Fibroblast of the conjunctiva (primary cell): ENCODE results near the gene ROPN1.
"Not testable (repeated sequence)": the region's sequence is repeated elsewhere in the genome, so short reads cannot be mapped to it uniquely, and the experiment has no call there.

ENCODE experiments used
- DNase-seq: peaks from one replicate; pipeline ENCODE4 v3.0.0-alpha.2; 2010; ENCODE audit warnings: low read depth

Gene ROPN1

DNA sequence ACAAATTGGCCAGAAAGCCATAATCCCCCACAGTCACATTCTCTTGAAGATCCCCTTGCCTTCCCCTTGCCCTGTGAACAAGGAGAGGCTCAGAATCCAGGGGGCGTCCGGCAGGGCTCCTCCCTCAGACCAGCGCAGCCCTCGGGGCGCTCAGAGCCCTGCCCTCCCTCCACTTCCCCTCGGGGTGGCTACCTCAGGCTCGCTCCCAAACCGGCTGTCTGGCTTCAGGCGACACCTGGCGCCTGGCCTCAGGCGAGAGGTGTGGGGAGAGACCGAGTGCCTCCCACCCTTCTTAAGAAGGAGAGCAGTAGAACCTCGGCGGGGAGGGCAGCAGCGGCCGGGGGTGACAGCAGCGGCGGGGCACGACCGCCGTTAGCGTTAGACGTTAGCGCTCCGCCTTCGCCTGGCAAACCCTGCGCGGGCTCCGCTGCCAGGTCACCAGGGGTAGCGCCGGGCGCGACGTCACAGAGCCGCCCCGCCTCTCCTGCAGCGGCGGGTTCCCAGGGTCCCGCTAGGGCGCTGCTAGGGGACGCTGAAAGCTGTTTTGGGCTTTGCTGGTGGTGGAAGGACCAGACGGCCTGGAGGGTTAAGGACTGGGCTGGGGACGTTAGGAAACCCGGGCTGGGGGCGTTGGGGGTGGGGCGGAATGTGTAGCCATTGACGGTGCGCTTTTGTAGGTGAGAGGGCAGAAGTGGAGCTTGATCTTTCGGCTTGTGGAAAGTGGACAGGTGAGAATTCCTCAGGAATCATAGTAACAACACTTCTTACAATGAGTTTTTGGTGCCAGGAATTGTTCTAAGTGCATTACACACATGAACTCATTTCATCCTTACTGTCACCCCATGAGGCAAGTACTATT is at the start of gene ROPN1:
Gene ROPN1 (minus strand): TSS at position 395 of the 859 bp plus-strand sequence. CDS start 11,643 bp downstream, outside the sequence.
- not testable (repeated sequence) for DNase-seq

DNA sequence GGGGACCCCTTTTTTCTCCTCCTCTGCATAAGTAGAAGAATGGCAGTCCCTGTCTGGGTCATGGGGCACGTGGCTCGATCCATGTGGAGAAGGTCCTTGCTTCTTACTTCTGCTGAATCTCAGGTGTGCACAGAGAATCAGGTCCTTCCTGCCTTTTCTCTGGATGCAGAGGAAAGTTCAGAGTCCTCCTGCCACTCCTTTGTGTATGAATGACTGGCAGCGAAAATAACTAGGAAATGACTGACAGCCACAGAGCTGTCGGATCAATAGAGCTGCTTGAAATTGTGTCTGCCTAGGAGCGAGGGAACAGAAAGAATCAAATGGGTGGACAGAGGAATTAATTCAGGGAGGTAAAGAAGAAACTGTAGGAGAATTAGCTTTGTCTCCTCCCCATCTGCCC is 49.6 kb upstream of the ROPN1 start:
- no peak for DNase-seq

DNA sequence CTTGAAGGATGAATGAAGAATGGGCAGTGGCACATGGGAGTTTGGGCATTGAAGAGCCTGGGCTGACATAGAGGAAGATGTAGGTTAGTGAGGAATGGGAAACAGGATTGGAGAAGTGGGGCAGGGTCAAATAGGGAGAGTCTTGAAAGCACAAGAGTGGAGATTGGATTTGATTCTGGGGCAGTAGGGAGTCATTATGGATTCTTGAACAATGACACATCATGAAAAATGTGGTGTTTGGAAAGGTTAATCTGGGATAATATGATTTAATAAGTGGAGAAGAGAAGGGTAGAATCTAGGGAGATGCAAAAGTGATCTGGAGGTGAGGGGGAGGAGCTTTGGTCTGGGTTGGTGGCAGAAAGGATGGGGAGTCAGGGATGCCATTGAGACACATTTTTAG is 45.4 kb upstream of the ROPN1 start:
- no peak for DNase-seq

DNA sequence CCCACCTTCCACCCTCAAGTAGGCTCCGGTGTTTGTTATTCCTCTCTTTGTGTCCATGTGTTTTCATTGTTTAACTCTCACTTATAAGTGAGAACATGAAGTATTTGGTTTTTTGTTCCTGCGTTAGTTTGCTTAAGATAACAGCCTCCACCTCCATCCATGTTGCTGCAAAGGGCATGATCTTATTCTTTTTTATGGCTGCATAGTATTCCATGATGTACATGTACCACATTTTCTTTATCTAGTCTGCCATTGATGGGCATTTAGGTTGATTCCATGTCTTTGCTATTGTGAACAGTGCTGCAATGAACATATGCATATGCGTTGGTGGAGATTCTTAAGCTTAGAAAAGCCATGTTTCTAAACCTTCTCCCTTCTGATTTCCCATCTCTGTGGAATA is 44.3 kb upstream of the ROPN1 start:
- not testable (repeated sequence) for DNase-seq

DNA sequence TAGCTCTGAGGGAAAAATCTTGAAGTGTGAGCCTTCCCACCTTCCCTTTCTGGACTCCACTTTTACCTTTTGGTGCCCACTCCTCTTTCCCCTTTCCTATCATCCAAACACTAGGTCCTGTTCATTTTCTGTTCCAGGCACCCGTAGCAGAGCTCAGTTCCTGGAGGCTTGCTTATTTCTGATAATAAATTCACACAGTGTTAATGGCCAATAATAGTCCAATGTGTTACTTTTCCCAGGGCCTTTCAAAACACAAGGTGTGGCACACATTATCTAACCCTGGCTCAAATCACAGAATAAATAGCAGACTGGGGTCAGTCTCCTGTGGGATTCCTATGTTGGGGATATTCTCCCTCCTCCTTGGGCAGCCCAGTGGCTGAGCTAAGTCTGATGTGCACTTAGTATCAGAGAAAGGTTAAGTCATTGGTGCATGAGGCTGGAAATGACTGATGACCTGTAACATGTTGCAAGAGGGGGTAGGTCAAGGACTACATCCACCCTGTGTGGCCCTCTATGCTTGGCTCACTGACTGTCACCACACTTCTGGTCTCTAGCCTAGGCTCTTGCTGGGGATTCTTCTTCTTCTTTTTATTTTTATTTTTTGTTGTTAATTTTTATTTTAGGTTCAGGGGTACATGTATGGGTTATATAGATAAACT is 43.7 kb upstream of the ROPN1 start:
- no peak for DNase-seq

- DNase-seq, result no peak
Measured at GRCh38 chr3:124034844-124035152, 42.9 kb upstream of the ROPN1 start.

GRCh38 chr3:124034016-124034843 is 42.3 kb upstream of the ROPN1 start:
- DNase-seq, result no peak

DNA sequence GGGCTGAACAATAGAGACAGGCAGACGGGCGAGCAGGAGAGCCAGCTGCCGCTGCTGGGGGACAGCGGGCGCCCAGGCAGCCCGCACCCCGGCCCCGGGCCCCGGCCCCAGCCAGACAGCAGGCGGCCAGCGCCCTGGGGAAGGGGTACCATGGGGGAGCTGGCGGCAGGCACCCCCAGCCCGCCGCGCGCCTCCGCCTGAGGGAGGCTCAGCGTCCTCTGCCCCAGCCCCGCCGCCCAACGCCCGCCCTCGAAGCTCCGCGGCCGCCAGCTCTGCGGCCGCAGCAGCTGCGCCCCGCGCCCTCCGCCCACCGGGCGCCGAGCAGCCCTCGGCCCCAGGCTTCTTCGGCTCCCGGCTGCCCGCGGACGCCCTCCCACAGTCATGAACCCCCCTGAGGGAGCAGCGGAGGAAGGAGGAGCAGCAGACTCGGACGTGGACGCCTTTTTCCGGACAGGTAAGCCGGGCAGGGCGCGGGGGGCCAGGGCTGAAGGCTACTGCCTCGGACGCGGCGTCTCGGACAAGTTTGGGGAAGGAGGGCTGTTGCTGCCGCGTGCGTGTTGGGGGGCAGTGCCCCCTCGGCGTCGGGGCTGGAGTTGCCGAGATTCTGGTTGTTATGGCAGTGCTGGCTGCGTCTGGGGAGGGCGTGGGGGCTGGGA is 41.6 kb upstream of the ROPN1 start, which contains the start of gene KALRN:
Gene KALRN (plus strand): TSS at position 10 of the 656 bp plus-strand sequence.
- no peak for DNase-seq

DNA sequence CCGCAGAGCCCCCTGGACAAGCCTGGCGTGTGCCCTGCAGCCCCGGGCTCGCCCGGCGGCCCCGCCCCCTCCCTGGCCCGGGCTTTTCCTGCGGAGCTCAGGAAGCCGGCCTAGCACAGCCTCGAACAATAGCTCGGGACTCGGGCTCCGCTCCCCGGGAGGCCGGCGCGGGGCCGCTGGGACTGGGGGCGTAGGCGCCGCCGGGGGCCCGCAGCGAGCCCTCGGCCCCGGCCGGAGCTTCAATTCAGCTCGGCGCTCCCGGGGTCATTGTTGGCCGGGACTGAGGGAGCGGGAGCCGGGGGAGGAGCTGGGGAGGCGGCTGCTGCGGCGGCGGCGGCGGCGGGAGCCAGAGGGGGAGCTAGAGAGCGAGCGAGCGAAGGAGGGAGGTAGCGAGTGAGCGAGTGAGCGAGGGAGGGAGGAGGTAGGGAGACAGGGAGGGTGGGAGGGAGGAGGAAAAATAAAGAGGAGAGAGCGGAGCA is 41.0 kb upstream of the ROPN1 start:
- DNase-seq, result peak; percentile 49

GRCh38 chr3:124032311-124032880 is 40.5 kb upstream of the ROPN1 start:
- no peak for DNase-seq

GRCh38 chr3:124026516-124026915 is 34.6 kb upstream of the ROPN1 start:
- no peak for DNase-seq

- DNase-seq, result not testable (repeated sequence)
Measured at GRCh38 chr3:124023531-124023930, 31.6 kb upstream of the ROPN1 start.

GRCh38 chr3:124019291-124019690 is 27.4 kb upstream of the ROPN1 start:
- no peak for DNase-seq

DNA sequence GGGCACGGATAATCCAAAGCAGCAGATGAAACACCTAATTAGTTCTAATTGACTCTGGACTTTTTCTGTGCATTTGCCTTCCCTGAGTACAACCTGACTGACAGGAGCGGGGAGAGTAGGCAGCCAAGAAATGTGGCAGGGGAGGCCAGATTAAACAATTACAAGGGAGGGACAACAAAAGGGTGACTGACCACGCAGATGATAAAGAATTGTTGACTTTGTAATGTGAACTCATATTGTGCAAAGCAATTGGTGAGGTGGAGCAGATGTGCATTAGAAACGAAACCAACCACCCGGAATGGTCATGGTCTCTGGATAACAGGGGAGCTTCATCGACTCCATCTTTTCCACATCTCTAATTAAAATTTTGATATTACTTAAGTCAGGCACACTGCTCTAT is 25.6 kb upstream of the ROPN1 start:
- not testable (repeated sequence) for DNase-seq

- not testable (repeated sequence) for DNase-seq
Measured at GRCh38 chr3:124016483-124016882, 24.6 kb upstream of the ROPN1 start.

- no peak for DNase-seq
Measured at GRCh38 chr3:124014366-124014942, 22.5 kb upstream of the ROPN1 start.

DNA sequence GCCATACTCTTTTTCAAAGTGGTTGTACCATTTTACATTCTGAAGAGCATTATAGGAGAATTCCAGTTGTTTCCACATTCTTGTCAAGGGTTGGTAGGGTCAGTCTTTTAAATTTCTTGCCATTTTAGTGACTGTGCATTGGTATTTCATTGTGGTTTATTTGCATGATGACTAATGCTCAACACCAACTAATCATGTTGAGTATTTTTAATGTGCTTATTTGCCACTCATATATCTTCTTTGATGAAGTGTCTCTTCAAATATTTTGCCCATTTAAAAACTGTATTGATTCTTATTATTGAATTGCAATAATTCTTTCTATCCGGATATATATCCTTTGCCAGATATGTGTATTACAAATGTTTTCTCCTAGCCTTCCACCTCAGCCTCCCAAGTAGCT is 16.4 kb upstream of the ROPN1 start:
- DNase-seq, result not testable (repeated sequence)

DNA sequence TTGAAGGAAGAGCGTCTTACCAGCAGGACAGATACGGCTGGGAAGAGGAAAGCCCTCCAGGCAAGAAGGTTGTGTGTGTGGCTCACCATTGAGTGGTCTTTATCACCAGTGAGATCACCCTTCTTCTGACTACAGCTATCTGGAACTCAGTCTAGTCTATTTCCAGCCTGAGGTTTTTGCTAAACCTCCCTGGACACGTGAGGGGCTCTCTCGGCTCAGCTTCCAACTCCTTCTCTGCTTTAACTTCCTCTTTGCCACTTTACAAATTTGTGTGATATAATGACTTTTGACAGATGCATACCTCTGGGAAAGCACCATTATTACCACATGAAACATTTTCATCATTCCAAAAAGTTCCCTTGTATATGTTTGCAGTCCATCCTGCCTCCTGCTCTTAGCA is 15.3 kb upstream of the ROPN1 start:
- no peak for DNase-seq

GRCh38 chr3:124002405-124003079 is 10.6 kb upstream of the ROPN1 start:
- not testable (repeated sequence) for DNase-seq

GRCh38 chr3:124001366-124001765 is 9.4 kb upstream of the ROPN1 start:
- not testable (repeated sequence) for DNase-seq

GRCh38 chr3:123997543-123997942 is 5.6 kb upstream of the ROPN1 start:
- no peak for DNase-seq
